OCI-M2 (cell line): Measurements from ENCODE around the gene PRR15L.
"Not testable (repeated sequence)": the region's sequence is repeated elsewhere in the genome, so short reads cannot be mapped to it uniquely, and the experiment has no call there.

Experiments used
- DNase-seq: peaks from one replicate; lab custom pipeline; 2025; ENCODE audit not compliant: unreplicated experiment; lab: John Stamatoyannopoulos, UW

The PRR15L gene

GRCh38 chr17:47989159-47989558, 31.5 kb upstream of the PRR15L start:
- DNase-seq, result no peak

GRCh38 chr17:47988445-47988844, 30.8 kb upstream of the PRR15L start:
- DNase-seq, result not testable (repeated sequence)

- no peak for DNase-seq
Measured at GRCh38 chr17:47987240-47987835, 29.7 kb upstream of the PRR15L start.

- DNase-seq, result no peak
Measured at GRCh38 chr17:47986520-47986919, 28.8 kb upstream of the PRR15L start.

GRCh38 chr17:47983492-47984223, 26.0 kb upstream of the PRR15L start:
- DNase-seq, result no peak

GRCh38 chr17:47982645-47983390, 25.1 kb upstream of the PRR15L start:
- DNase-seq, result no peak

GRCh38 chr17:47982091-47982617, 24.5 kb upstream of the PRR15L start:
- DNase-seq, result no peak

- no peak for DNase-seq
Measured at GRCh38 chr17:47981462-47981861, 23.8 kb upstream of the PRR15L start.

- no peak for DNase-seq
Measured at GRCh38 chr17:47980541-47980940, 22.9 kb upstream of the PRR15L start.

GRCh38 chr17:47978324-47978723, 20.6 kb upstream of the PRR15L start:
- DNase-seq, result peak; percentile 15

- no peak for DNase-seq
Measured at GRCh38 chr17:47975823-47976205, 18.1 kb upstream of the PRR15L start.

- DNase-seq, result no peak
Measured at GRCh38 chr17:47975189-47975822, 17.6 kb upstream of the PRR15L start.

- no peak for DNase-seq
Measured at GRCh38 chr17:47973541-47973940, 15.9 kb upstream of the PRR15L start.

GRCh38 chr17:47970725-47971499, 13.2 kb upstream of the PRR15L start, which contains the start of gene CDK5RAP3:
CDK5RAP3 (plus strand) TSS chr17:47971113; CDS start chr17:47971147, 34 bp downstream.
- peak; percentile 83 for DNase-seq

GRCh38 chr17:47969930-47970724, 12.4 kb upstream of the PRR15L start:
- no peak for DNase-seq

- DNase-seq, result no peak
Measured at GRCh38 chr17:47968836-47969235, 11.2 kb upstream of the PRR15L start.

- DNase-seq, result no peak
Measured at GRCh38 chr17:47967607-47968252, 10.0 kb upstream of the PRR15L start.

GRCh38 chr17:47966079-47966519, 8.4 kb upstream of the PRR15L start:
- no peak for DNase-seq

- no peak for DNase-seq
Measured at GRCh38 chr17:47964856-47965255, 7.2 kb upstream of the PRR15L start.
